Subcutaneous adipose tissue (tissue), 4 donors: ENCODE results near the gene GRM7. TPM values are rescaled to one million over a fixed set of nuclear protein-coding genes. Genes with fewer than 3 reads are reported as not detected.

Experiments
- total RNA-seq, 4 donors: library from RNA; depleted of rRNA; stranded (reverse); fragments of >200 nt; gene quantifications; one replicate each; pipeline ENCODE4 v1.1.0, GENCODE V29; 2016
- TF ChIP-seq, protein P1 (sequence below): fragments of 450-650 bp; IDR thresholded peaks from one replicate; pipeline ENCODE4 v1.5.1; 2016; ENCODE audit warnings: low read depth, mild to moderate bottlenecking, control low read depth, antibody characterized with exemption, moderate library complexity

The GRM7 gene
- total RNA-seq, 4 donors from 2014 or later, result 0.16 to 1.2 (median 0.90) TPM

- TF ChIP-seq, protein P1, sequence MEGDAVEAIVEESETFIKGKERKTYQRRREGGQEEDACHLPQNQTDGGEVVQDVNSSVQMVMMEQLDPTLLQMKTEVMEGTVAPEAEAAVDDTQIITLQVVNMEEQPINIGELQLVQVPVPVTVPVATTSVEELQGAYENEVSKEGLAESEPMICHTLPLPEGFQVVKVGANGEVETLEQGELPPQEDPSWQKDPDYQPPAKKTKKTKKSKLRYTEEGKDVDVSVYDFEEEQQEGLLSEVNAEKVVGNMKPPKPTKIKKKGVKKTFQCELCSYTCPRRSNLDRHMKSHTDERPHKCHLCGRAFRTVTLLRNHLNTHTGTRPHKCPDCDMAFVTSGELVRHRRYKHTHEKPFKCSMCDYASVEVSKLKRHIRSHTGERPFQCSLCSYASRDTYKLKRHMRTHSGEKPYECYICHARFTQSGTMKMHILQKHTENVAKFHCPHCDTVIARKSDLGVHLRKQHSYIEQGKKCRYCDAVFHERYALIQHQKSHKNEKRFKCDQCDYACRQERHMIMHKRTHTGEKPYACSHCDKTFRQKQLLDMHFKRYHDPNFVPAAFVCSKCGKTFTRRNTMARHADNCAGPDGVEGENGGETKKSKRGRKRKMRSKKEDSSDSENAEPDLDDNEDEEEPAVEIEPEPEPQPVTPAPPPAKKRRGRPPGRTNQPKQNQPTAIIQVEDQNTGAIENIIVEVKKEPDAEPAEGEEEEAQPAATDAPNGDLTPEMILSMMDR, result no peak
Measured at GRCh38 chr3:7075117-7075516, 214.2 kb downstream of the GRM7 start.

GRCh38 chr3:7075901-7076300 is 215.0 kb downstream of the GRM7 start:
- TF ChIP-seq, protein P1, result no peak

DNA sequence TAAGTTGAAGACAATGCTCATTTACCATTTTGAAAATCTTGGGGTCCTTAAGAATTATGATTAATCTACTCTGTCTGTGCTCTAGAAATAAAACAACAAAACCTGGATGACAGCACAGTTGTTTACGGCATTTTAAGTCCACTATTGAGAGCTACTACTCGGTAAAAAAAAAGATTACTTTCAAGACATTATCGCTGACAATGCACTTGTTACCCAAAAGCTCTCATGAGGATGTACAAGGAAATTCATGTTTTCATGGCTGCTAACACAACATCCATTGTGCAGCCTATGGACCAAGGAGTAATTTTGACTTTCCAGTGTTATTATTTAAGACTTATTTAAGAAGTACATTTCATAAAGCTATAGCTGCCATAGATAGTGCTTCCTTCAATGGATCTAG is 221.3 kb downstream of the GRM7 start:
- TF ChIP-seq, protein P1, result no peak

- TF ChIP-seq, protein P1, result no peak
Measured at GRCh38 chr3:7086417-7086816, 225.5 kb downstream of the GRM7 start.

DNA sequence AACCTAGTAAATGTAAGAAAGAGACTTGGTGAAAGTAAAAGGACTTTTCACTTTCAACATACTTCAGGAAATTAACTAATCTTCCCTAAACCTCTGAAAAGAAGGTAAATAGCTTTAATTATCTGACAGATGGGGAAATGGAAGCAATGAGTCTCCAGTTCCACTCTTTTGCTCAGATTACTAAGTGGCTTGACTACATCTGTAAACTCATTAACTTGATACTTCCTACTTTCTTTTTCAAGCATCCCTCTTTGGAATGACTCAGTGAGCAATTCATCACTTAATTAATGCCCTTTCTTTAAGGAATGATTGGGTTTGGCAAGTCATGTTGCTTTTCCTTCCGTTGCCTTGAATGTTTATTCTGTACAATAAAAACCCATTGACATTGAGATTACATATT is 234.2 kb downstream of the GRM7 start:
- TF ChIP-seq, protein P1, result no peak

GRCh38 chr3:7100136-7100535 is 239.2 kb downstream of the GRM7 start:
- TF ChIP-seq, protein P1, result no peak

- TF ChIP-seq, protein P1, result no peak
Measured at GRCh38 chr3:7106635-7107034, 245.7 kb downstream of the GRM7 start.
